Gastroesophageal sphincter (tissue), 3 donors: ENCODE results near the gene DSEL.

ENCODE experiments used
- POLR2AphosphoS5 ChIP-seq: sonication (generic); formaldehyde crosslinking; IDR thresholded peaks from one replicate; pipeline ENCODE4 v1.6.1; 2017; ENCODE audit warnings: antibody characterized with exemption
- TF ChIP-seq, protein P1 (sequence below), 4 experiments: fragments of 200-600 bp in 2 of 4; fragments of 450-650 bp in 2 of 4; sonication (generic) in 1 of 4; IDR thresholded peaks; one replicate each; pipeline ENCODE4 v1.5.1; 2017 to 2019; ENCODE audit warnings: antibody characterized with exemption in 4 of 4, mild to moderate bottlenecking in 2 of 4, moderate library complexity in 2 of 4

DNA sequence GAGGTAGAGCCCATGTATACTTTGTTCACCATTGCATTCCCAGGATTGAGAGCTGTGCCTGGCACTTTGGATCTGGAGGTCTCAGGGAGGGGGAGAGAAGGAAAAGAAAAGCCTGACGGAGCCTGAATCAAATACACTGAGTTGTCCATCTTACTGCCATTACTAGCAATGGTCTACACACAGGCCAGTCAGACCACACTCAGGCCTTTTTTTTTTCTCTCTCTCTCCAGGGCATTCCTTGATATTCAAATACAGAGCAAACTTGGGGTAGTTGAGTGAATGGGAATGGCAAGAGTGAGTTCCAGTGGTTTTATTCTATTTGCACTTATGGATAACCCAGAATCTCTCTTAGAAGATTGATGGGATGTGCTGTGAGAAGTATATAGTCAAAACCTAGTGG lies 11.8 kb downstream of the DSEL start:
- no peak for TF ChIP-seq POLR2AphosphoS5
- TF ChIP-seq, protein P1, sequence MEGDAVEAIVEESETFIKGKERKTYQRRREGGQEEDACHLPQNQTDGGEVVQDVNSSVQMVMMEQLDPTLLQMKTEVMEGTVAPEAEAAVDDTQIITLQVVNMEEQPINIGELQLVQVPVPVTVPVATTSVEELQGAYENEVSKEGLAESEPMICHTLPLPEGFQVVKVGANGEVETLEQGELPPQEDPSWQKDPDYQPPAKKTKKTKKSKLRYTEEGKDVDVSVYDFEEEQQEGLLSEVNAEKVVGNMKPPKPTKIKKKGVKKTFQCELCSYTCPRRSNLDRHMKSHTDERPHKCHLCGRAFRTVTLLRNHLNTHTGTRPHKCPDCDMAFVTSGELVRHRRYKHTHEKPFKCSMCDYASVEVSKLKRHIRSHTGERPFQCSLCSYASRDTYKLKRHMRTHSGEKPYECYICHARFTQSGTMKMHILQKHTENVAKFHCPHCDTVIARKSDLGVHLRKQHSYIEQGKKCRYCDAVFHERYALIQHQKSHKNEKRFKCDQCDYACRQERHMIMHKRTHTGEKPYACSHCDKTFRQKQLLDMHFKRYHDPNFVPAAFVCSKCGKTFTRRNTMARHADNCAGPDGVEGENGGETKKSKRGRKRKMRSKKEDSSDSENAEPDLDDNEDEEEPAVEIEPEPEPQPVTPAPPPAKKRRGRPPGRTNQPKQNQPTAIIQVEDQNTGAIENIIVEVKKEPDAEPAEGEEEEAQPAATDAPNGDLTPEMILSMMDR (IDR thresholded peaks at IDR 0.05): no peak
